ENCODE data around the gene DEK. TPM values are rescaled to one million over a fixed set of nuclear protein-coding genes. Genes with fewer than 3 reads are reported as not detected.

DEK gene
- total RNA-seq, 1 experiment from 2014 or later = 204 TPM

DNA sequence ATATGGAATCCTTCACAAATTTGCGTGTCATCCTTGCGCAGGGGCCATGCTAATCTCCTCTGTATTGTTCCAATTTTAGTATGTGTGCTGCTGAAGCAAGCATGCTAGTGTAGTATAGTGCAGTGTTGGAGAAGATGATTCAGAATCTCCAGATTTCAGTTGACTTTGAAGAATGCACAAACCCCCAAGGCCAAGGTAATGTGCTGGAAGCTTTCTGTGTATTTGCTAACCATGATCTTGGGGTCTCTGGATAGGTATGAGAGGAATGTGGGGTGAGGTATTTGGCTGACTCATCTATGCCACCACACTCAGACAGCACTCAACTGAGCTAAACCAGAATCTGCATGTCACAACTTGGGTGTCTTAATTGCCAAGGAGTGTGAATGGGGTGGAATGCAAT lies 42.6 kb upstream of the DEK start:
- ATAC-seq = peak; percentile 71
- H3K27ac Mint-ChIP-seq = peak overlapping the region; percentile 54; the same call in 1 of the 2 replicates

GRCh38 chr6:18302561-18303439 lies 38.5 kb upstream of the DEK start:
- Mint-ChIP-seq H3K27me3 (ENCODE audit: low read depth) (no peaks in the 10 kb centered on the region), H3K4me1 (peaks cover 22% of the 10 kb centered on the region), H3K36me3 (no peaks in the 10 kb centered on the region), H3K27ac (peak overlapping the region; percentile 75), H3K4me3 (no peak overlapping the region), H3K9me3 (no peaks in the 10 kb centered on the region)
- ChIA-PET POLR2A (interaction anchor here (0.7 kb wide), 1 partner anchor 319 kb away, joined by 4 read pairs; no protein-coding TSS in a partner anchor), CTCF (interaction anchor here (0.5 to 1.7 kb wide), 6 partner anchors 14 to 181 kb away, joined by 3 to 15 read pairs (median 3); partner anchors contain the start of gene DEK)
- TF ChIP-seq ZNF121 (CRISPR knock-in tag; IDR thresholded peaks at IDR 0.05) (peak; percentile 78), GTF2I (CRISPR knock-in tag; conservative IDR thresholded peaks at IDR 0.05) (peak; percentile 50; the same call in 1 of the 2 replicates), USF1 (CRISPR knock-in tag; IDR thresholded peaks at IDR 0.05) (no peak), ZBTB21 (CRISPR knock-in tag; IDR thresholded peaks at IDR 0.05; ENCODE audit: borderline replicate concordance) (no peak), ZNF263 (CRISPR knock-in tag; IDR thresholded peaks at IDR 0.05; ENCODE audit: low read depth) (no peak), ZNF396 (CRISPR knock-in tag; IDR thresholded peaks at IDR 0.05; ENCODE audit: borderline replicate concordance) (no peak), MAX (CRISPR knock-in tag; IDR thresholded peaks at IDR 0.05) (no peak), ETV6 (CRISPR knock-in tag; IDR thresholded peaks at IDR 0.05) (no peak)
- ATAC-seq (peak; percentile 85), DNase-seq (ENCODE audit: low spot score) (no peak)

More for the DNA sequence above, 42.6 kb upstream of the DEK start:
- no peak overlapping the region for H3K4me3 Mint-ChIP-seq
- H3K9me3 Mint-ChIP-seq = peaks cover 22% of the 10 kb centered on the region
- POLR2A ChIA-PET = no interaction called here
- H3K36me3 Mint-ChIP-seq = peaks cover 11% of the 10 kb centered on the region
- CTCF ChIA-PET = interaction anchor here (0.6 to 1.9 kb wide), 5 partner anchors 20 to 197 kb away, joined by 3 to 5 read pairs (median 4); partner anchors contain the start of gene NHLRC1
- H3K4me1 Mint-ChIP-seq = peaks cover 21% of the 10 kb centered on the region
- no peak for DNase-seq (ENCODE audit: low spot score)
- TF ChIP-seq GTF2I (CRISPR knock-in tag; conservative IDR thresholded peaks at IDR 0.05) (no peak), NFE2L1 (CRISPR knock-in tag; IDR thresholded peaks at IDR 0.05) (peak; percentile 37; the same call in 1 of the 2 replicates)
- H3K27me3 Mint-ChIP-seq (ENCODE audit: low read depth) = no peaks in the 10 kb centered on the region

GRCh38 chr6:18293076-18293904 lies 29.0 kb upstream of the DEK start:
- no peaks in the 10 kb centered on the region for H3K36me3 Mint-ChIP-seq
- ChIA-PET POLR2A (interaction anchor here (0.7 kb wide), 1 partner anchor 28 kb away, joined by 3 read pairs; no protein-coding TSS in a partner anchor), CTCF (no interaction called here)
- DNase-seq (ENCODE audit: low spot score) (no peak), ATAC-seq (no peak)
- no peak overlapping the region for H3K4me3 Mint-ChIP-seq
- peaks cover 8% of the 10 kb centered on the region for H3K4me1 Mint-ChIP-seq
- H3K9me3 Mint-ChIP-seq = no peaks in the 10 kb centered on the region
- no peak overlapping the region for H3K27ac Mint-ChIP-seq
- TF ChIP-seq MYBL2 (CRISPR knock-in tag; IDR thresholded peaks at IDR 0.05) (no peak), RORB (CRISPR knock-in tag; IDR thresholded peaks at IDR 0.05) (no peak), ETV6 (CRISPR knock-in tag; IDR thresholded peaks at IDR 0.05) (no peak), CREM (CRISPR knock-in tag; IDR thresholded peaks at IDR 0.05) (no peak)
- TF ChIP-seq, protein P1, sequence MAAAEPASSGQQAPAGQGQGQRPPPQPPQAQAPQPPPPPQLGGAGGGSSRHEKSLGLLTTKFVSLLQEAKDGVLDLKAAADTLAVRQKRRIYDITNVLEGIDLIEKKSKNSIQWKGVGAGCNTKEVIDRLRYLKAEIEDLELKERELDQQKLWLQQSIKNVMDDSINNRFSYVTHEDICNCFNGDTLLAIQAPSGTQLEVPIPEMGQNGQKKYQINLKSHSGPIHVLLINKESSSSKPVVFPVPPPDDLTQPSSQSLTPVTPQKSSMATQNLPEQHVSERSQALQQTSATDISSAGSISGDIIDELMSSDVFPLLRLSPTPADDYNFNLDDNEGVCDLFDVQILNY (CRISPR knock-in tag; IDR thresholded peaks at IDR 0.05) = no peak
- TF ChIP-seq, protein P2, sequence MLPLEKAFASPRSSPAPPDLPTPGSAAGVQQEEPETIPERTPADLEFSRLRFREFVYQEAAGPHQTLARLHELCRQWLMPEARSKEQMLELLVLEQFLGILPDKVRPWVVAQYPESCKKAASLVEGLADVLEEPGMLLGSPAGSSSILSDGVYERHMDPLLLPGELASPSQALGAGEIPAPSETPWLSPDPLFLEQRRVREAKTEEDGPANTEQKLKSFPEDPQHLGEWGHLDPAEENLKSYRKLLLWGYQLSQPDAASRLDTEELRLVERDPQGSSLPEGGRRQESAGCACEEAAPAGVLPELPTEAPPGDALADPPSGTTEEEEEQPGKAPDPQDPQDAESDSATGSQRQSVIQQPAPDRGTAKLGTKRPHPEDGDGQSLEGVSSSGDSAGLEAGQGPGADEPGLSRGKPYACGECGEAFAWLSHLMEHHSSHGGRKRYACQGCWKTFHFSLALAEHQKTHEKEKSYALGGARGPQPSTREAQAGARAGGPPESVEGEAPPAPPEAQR (CRISPR knock-in tag; IDR thresholded peaks at IDR 0.05) = no peak
- TF ChIP-seq, protein P3, sequence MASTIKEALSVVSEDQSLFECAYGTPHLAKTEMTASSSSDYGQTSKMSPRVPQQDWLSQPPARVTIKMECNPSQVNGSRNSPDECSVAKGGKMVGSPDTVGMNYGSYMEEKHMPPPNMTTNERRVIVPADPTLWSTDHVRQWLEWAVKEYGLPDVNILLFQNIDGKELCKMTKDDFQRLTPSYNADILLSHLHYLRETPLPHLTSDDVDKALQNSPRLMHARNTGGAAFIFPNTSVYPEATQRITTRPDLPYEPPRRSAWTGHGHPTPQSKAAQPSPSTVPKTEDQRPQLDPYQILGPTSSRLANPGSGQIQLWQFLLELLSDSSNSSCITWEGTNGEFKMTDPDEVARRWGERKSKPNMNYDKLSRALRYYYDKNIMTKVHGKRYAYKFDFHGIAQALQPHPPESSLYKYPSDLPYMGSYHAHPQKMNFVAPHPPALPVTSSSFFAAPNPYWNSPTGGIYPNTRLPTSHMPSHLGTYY (CRISPR knock-in tag; IDR thresholded peaks at IDR 0.05) = no peak
- H3K27me3 Mint-ChIP-seq (ENCODE audit: low read depth) = no peaks in the 10 kb centered on the region
